ENCODE data around the gene CHMP6. TPM values are rescaled to one million over a fixed set of nuclear protein-coding genes. Genes with fewer than 3 reads are reported as not detected.

The CHMP6 gene
- total and polyA plus RNA-seq, 9 of the 15 experiments (the other 6 are each of a cell fraction or from before 2014, with no cell fraction given): 0.25 to 30.4 (median 13.4) TPM

DNA sequence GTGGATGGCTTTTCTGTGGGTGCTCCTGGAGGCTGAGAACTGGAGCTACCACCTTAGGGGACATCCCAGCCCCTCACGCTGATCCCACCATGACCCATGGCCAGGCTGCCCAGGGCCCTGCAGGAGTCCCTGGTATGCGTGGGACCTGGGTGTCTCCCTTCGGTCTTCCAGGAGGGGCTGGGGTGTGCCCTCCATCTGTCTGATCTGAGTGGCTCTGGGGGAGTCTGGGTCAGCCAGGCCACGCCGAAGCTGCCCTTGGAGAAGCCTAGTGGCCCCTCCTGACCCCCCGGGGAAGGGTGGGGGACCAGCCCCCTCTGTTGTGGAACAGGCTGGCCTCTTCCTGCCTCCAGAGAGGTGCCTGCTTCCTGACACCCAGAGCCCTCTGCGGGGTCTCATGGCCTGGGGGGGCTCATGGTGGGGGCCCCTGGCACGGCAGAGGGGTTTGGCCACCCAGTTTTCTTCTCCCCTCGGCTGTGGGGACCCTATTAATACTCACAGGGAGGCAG, 54.0 kb downstream of the CHMP6 start:
- Histone ChIP-seq H3K4me1 (replicated peaks in 1 of 2; ENCODE audit: control insufficient read depth in 2 of 2, insufficient read depth in 2 of 2, low read length in 2 of 2) (peaks cover 20 to 81% of the 10 kb centered on the region in 2 experiments), H2AFZ (ENCODE audit: low read depth, low read length) (no peak overlapping the region), H3K9ac (ENCODE audit: insufficient read depth in 1 of 2, low read depth in 2 of 2, low read length in 2 of 2) (no peak overlapping the region), H3K27me3 (ENCODE audit: control insufficient read depth in 2 of 2, insufficient read depth in 2 of 2, low read length in 2 of 2) (no peaks in the 10 kb centered on the region), H3K4me2 (ENCODE audit: insufficient read depth, low read length) (no peak overlapping the region), H4K20me1 (replicated peaks; ENCODE audit: control insufficient read depth, insufficient read depth, low read length) (peaks cover 33% of the 10 kb centered on the region), H3K4me3 (no peak overlapping the region), H3K9me3 (replicated peaks; ENCODE audit: control insufficient read depth, insufficient read depth, low read depth, low read length) (no peaks in the 10 kb centered on the region), H3K27ac (ENCODE audit: extremely low read depth, low read depth, low read length) (no peak overlapping the region), H3K79me2 (ENCODE audit: control insufficient read depth, insufficient read depth, low read length) (peaks cover 81% of the 10 kb centered on the region), H3K36me3 (ENCODE audit: control insufficient read depth, insufficient read depth, low read length) (peaks cover 10% of the 10 kb centered on the region; the same call in 1 of the 3 replicates), H3K9me1 (ENCODE audit: control insufficient read depth, insufficient read depth, low read length) (peaks cover 13% of the 10 kb centered on the region)
- CTCF ChIA-PET (ENCODE audit: low intra/inter-chr PET ratio): no interaction called here
- 80% methylated on average over 6 of the region's 9 CpGs for WGBS (ENCODE audit: insufficient coverage, low coverage, missing lambda C conversion rate)
- intact Hi-C loops (cut with micrococcal nuclease) (no loop called here), in situ Hi-C loops (cut with MboI) (no loop called here)
- DNase-seq (ENCODE audit: extremely low read depth in 1 of 4, low spot score in 3 of 4): no peak
- BruUV-seq (replicated peaks): no TSS peak
- no peak for ATAC-seq
- FAIRE-seq: no peak
- POLR2A ChIA-PET: interaction anchor here (0.5 to 1.2 kb wide), 4 partner anchors 9 to 189 kb away, joined by 4 to 6 read pairs (median 4); no protein-coding TSS in a partner anchor
- no peak for TF ChIP-seq BRCA1 (IDR thresholded peaks at IDR 0.05)
- TF ChIP-seq BRCA1 (CRISPR knock-in tag; IDR thresholded peaks at IDR 0.05): no peak
- no peak for TF ChIP-seq USF2 (CRISPR knock-in tag; IDR thresholded peaks at IDR 0.05)
- TF ChIP-seq PATZ1 (CRISPR knock-in tag; IDR thresholded peaks at IDR 0.05; ENCODE audit: borderline replicate concordance): no peak
- TF ChIP-seq ZBTB2 (IDR thresholded peaks at IDR 0.05): no peak
- no peak for TF ChIP-seq ETV1 (tag; conservative IDR thresholded peaks at IDR 0.05; ENCODE audit: low read depth)
- TF ChIP-seq ZNF24 (IDR thresholded peaks at IDR 0.05): no peak
- no peak for TF ChIP-seq SMARCA4 (IDR thresholded peaks at IDR 0.05)
- TF ChIP-seq TOE1 (IDR thresholded peaks at IDR 0.05; ENCODE audit: borderline replicate concordance): no peak
- no peak for TF ChIP-seq TOE1 (CRISPR knock-in tag; IDR thresholded peaks at IDR 0.05; ENCODE audit: borderline replicate concordance, low read depth)
- TF ChIP-seq ZNF785 (CRISPR knock-in tag; IDR thresholded peaks at IDR 0.05): no peak
- no peak for TF ChIP-seq TAL1 (IDR thresholded peaks at IDR 0.05)
- no peak for TF ChIP-seq KDM5B (IDR thresholded peaks at IDR 0.05; ENCODE audit: insufficient replicate concordance, low read depth, low read length)
- no peak for TF ChIP-seq ZNF124 (CRISPR knock-in tag; IDR thresholded peaks at IDR 0.05)
- TF ChIP-seq, protein P1, sequence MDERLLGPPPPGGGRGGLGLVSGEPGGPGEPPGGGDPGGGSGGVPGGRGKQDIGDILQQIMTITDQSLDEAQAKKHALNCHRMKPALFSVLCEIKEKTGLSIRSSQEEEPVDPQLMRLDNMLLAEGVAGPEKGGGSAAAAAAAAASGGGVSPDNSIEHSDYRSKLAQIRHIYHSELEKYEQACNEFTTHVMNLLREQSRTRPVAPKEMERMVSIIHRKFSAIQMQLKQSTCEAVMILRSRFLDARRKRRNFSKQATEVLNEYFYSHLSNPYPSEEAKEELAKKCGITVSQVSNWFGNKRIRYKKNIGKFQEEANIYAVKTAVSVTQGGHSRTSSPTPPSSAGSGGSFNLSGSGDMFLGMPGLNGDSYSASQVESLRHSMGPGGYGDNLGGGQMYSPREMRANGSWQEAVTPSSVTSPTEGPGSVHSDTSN (CRISPR knock-in tag; IDR thresholded peaks at IDR 0.05; ENCODE audit: low read depth): no peak
- TF ChIP-seq, protein P1 (tag; conservative IDR thresholded peaks at IDR 0.05; ENCODE audit: low read depth): no peak
- TF ChIP-seq RAD51 (IDR thresholded peaks at IDR 0.05; ENCODE audit: borderline replicate concordance, low read depth): no peak
